HepG2 (cell line): Measurements from ENCODE around the gene JPT1. TPM values are rescaled to one million over a fixed set of nuclear protein-coding genes. Genes with fewer than 3 reads are reported as not detected.
A peak's percentile ranks its signal among the peaks of the same experiment; 100 is the strongest.

Experiments used
- ATM ChIP-seq: fragments of 450-650 bp; IDR thresholded peaks from 2 replicates; pipeline ENCODE4 v1.7.1; 2017; ENCODE audit warnings: mild to moderate bottlenecking, borderline replicate concordance
- MLLT10 ChIP-seq: sonication (generic); formaldehyde crosslinking; IDR thresholded peaks from 2 replicates; pipeline ENCODE4 v1.4.0; 2020; ENCODE audit warnings: missing genetic modification reagents
- NAIF1 ChIP-seq: sonication (generic); formaldehyde crosslinking; IDR thresholded peaks from 2 replicates; pipeline ENCODE4 v1.5.0; 2020; ENCODE audit warnings: mild to moderate bottlenecking, missing genetic modification reagents, borderline replicate concordance
- POLR2A ChIP-seq, 2 experiments: IDR thresholded peaks; 2 replicates each; pipeline ENCODE4 v1.6.1; 2011; ENCODE audit warnings: low read depth in 2 of 2, low read length in 2 of 2, mild to moderate bottlenecking in 1 of 2, moderate library complexity in 1 of 2; ENCODE audit not compliant: insufficient read depth in 1 of 2
- SAFB2 ChIP-seq: sonication (generic); formaldehyde crosslinking; IDR thresholded peaks from 2 replicates; pipeline ENCODE4 v1.5.1; 2020; ENCODE audit warnings: missing genetic modification reagents, low read depth, mild to moderate bottlenecking, borderline replicate concordance
- SNRNP70 ChIP-seq: fragments of 200-400 bp; formaldehyde crosslinking; IDR thresholded peaks from 2 replicates; pipeline ENCODE4 v1.6.1; 2017; ENCODE audit warnings: mild to moderate bottlenecking, low read depth, low read length, moderate library complexity
- SPEN ChIP-seq: sonication (generic); formaldehyde crosslinking; IDR thresholded peaks from 2 replicates; pipeline ENCODE4 v1.5.1; 2020; ENCODE audit warnings: low read depth, mild to moderate bottlenecking, missing genetic modification reagents
- ZBTB7B ChIP-seq: sonication (generic); formaldehyde crosslinking; IDR thresholded peaks from 2 replicates; pipeline ENCODE4 v1.4.0; 2020; ENCODE audit warnings: missing genetic modification reagents
- ZNF121 ChIP-seq: sonication (generic); formaldehyde crosslinking; IDR thresholded peaks from 2 replicates; pipeline ENCODE4 v1.5.0; 2020; ENCODE audit warnings: mild to moderate bottlenecking, missing genetic modification reagents
- ZNF550 ChIP-seq: sonication (generic); formaldehyde crosslinking; IDR thresholded peaks from 2 replicates; pipeline ENCODE4 v1.4.0; 2020; ENCODE audit warnings: mild to moderate bottlenecking, missing genetic modification reagents, borderline replicate concordance
- ZNF614 ChIP-seq: IDR thresholded peaks from 2 replicates; pipeline ENCODE4 v1.6.1; 2018; ENCODE audit warnings: missing biosample characterization, missing genetic modification reagents, inconsistent platforms, borderline replicate concordance
- polyA plus RNA-seq, 8 experiments: library from polyadenylated mRNA; depleted of rRNA in 3 of 8; stranded (reverse) in 7 of 8; unstranded in 1 of 8; fragments of >200 nt; fragmentation: Illumina TruSeq in 4 of 8; extraction: Trizol in 4 of 8; gene quantifications; 2 replicates each; pipeline versions ENCODE4 v1.2.1 to v1.2.3, GENCODE V29; 2011 to 2016; ENCODE audit warnings: low read depth in 4 of 8, missing spikeins in 1 of 8, mixed read lengths in 1 of 8; ENCODE audit not compliant: insufficient read depth in 1 of 8
- total RNA-seq, 5 experiments: library from RNA; depleted of rRNA; stranded (reverse); fragments of >200 nt; fragmentation: Illumina TruSeq; extraction: Trizol; gene quantifications; 2 replicates each; pipeline ENCODE4 v1.2.3, GENCODE V29; 2016; ENCODE audit warnings: low read depth in 1 of 5
- TF ChIP-seq, protein P1 (sequence below), 2 experiments: fragments of 450-650 bp in 1 of 2; sonication (generic) in 1 of 2; formaldehyde crosslinking in 1 of 2; IDR thresholded peaks; 2 replicates each; pipeline versions ENCODE4 v1.6.1 to v1.8.0; 2016 to 2022; ENCODE audit warnings: antibody characterized with exemption in 1 of 2, mild to moderate bottlenecking in 1 of 2, missing genetic modification reagents in 1 of 2
- TF ChIP-seq, protein P2 (sequence below): sonication (generic); formaldehyde crosslinking; IDR thresholded peaks from 2 replicates; pipeline ENCODE4 v1.9.0; 2021; ENCODE audit warnings: missing genetic modification reagents, borderline replicate concordance
- TF ChIP-seq, protein P3 (sequence below): sonication (generic); formaldehyde crosslinking; IDR thresholded peaks from 2 replicates; pipeline ENCODE4 v1.4.0; 2020; ENCODE audit warnings: mild to moderate bottlenecking, missing genetic modification reagents

Gene JPT1
- total and polyA plus RNA-seq, 2 of the 13 experiments (the other 11 are each of a cell fraction or from before 2014, with no cell fraction given): 43.3 to 256 TPM

DNA sequence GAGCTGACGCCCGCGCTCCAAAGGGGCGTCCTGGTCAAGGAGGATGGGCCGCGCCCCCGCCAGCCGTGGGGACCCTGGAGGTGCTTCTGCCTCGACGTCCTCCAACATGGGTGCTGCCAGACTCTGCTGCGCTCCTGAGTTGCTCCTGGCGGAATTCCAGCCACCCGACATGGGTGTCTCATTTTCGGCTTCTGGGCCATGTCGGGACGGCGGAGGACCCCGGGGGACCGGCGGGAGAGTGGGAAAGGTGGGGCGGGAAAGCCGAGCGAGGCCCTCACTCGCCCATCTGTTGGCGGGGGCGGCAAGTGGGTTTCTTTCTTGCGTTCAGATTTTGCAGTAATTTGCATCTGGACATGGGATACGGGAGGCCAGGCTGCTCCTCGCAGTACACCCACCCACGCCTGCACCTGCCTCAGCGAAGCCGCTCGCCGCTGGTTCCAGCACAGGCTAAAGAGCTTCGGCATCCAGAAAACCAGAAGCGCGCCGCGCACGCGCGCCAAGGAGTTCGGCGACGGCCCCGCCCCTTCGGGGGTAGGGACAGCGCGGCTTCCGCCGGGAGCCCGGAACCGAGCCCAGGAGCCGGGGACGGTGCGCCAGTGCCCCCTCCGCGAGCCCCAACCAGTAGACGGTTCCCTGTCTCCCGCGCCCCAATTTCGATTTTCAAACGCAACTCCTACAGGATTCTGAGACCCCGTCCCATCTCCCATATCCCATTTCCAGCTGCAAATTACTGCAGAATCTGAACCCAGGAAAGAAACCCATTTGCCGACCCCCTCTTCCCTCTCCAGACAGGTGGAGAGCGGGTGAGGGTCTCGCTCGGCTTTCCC is 44.7 kb downstream of the JPT1 start, which contains the start of gene ARMC7 (continued):
- TF ChIP-seq, protein P1, sequence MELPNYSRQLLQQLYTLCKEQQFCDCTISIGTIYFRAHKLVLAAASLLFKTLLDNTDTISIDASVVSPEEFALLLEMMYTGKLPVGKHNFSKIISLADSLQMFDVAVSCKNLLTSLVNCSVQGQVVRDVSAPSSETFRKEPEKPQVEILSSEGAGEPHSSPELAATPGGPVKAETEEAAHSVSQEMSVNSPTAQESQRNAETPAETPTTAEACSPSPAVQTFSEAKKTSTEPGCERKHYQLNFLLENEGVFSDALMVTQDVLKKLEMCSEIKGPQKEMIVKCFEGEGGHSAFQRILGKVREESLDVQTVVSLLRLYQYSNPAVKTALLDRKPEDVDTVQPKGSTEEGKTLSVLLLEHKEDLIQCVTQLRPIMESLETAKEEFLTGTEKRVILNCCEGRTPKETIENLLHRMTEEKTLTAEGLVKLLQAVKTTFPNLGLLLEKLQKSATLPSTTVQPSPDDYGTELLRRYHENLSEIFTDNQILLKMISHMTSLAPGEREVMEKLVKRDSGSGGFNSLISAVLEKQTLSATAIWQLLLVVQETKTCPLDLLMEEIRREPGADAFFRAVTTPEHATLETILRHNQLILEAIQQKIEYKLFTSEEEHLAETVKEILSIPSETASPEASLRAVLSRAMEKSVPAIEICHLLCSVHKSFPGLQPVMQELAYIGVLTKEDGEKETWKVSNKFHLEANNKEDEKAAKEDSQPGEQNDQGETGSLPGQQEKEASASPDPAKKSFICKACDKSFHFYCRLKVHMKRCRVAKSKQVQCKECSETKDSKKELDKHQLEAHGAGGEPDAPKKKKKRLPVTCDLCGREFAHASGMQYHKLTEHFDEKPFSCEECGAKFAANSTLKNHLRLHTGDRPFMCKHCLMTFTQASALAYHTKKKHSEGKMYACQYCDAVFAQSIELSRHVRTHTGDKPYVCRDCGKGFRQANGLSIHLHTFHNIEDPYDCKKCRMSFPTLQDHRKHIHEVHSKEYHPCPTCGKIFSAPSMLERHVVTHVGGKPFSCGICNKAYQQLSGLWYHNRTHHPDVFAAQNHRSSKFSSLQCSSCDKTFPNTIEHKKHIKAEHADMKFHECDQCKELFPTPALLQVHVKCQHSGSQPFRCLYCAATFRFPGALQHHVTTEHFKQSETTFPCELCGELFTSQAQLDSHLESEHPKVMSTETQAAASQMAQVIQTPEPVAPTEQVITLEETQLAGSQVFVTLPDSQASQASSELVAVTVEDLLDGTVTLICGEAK (IDR thresholded peaks at IDR 0.05): no peak
- TF ChIP-seq, protein P1 (CRISPR knock-in tag; IDR thresholded peaks at IDR 0.05): 0 out of 2 replicates have a peak, but pooled peaks have one; percentile 63
- TF ChIP-seq ATM (no peak), SPEN (CRISPR knock-in tag) (peak; percentile 28; the same call in 1 of the 2 replicates), SAFB2 (CRISPR knock-in tag) (peak; percentile 55; the same call in 1 of the 2 replicates), SNRNP70 (no peak), ZBTB7B (no peak), ZNF614 (peak; percentile 71; the same call in 1 of the 2 replicates), ZNF550 (CRISPR knock-in tag) (peak; percentile 0; the same call in 1 of the 2 replicates), MLLT10 (CRISPR knock-in tag) (no peak), NAIF1 (CRISPR knock-in tag) (no peak; the same call in 1 of the 2 replicates), ZNF121 (no peak), POLR2A (IDR thresholded peaks at IDR 0.05; ENCODE audit: insufficient read depth in 1 of 2, low read depth in 2 of 2, low read length in 2 of 2) (peak; percentile 56 to 93; a peak in 3 of 4 replicates)
- TF ChIP-seq, protein P2, sequence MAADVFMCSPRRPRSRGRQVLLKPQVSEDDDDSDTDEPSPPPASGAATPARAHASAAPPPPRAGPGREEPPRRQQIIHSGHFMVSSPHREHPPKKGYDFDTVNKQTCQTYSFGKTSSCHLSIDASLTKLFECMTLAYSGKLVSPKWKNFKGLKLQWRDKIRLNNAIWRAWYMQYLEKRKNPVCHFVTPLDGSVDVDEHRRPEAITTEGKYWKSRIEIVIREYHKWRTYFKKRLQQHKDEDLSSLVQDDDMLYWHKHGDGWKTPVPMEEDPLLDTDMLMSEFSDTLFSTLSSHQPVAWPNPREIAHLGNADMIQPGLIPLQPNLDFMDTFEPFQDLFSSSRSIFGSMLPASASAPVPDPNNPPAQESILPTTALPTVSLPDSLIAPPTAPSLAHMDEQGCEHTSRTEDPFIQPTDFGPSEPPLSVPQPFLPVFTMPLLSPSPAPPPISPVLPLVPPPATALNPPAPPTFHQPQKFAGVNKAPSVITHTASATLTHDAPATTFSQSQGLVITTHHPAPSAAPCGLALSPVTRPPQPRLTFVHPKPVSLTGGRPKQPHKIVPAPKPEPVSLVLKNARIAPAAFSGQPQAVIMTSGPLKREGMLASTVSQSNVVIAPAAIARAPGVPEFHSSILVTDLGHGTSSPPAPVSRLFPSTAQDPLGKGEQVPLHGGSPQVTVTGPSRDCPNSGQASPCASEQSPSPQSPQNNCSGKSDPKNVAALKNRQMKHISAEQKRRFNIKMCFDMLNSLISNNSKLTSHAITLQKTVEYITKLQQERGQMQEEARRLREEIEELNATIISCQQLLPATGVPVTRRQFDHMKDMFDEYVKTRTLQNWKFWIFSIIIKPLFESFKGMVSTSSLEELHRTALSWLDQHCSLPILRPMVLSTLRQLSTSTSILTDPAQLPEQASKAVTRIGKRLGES (CRISPR knock-in tag): no peak
- TF ChIP-seq, protein P3, sequence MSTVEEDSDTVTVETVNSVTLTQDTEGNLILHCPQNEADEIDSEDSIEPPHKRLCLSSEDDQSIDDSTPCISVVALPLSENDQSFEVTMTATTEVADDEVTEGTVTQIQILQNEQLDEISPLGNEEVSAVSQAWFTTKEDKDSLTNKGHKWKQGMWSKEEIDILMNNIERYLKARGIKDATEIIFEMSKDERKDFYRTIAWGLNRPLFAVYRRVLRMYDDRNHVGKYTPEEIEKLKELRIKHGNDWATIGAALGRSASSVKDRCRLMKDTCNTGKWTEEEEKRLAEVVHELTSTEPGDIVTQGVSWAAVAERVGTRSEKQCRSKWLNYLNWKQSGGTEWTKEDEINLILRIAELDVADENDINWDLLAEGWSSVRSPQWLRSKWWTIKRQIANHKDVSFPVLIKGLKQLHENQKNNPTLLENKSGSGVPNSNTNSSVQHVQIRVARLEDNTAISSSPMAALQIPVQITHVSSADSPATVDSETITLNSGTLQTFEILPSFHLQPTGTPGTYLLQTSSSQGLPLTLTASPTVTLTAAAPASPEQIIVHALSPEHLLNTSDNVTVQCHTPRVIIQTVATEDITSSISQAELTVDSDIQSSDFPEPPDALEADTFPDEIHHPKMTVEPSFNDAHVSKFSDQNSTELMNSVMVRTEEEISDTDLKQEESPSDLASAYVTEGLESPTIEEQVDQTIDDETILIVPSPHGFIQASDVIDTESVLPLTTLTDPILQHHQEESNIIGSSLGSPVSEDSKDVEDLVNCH (CRISPR knock-in tag): no peak
